Measurements from ENCODE around the gene POLQ.

DNA sequence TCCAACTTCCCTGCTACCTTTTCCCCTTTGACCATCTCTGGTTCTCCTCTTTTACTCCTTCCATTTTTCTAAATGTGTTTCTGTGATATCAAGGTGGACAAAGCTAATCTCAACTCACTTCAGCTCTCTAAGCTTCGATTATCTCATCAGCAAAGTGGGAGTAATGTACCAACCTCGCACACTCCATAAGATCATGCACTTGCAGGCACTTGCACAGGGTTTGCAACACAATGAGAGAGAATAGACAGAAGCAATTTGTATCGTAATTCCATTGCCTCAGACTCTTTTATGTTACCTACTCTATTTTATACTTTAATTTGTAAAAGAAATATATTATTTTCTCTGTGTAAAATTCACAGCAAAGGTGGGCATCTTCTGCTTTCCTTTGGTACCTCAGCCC lies 7.0 kb upstream of the POLQ start:
- TF ChIP-seq, protein P1, sequence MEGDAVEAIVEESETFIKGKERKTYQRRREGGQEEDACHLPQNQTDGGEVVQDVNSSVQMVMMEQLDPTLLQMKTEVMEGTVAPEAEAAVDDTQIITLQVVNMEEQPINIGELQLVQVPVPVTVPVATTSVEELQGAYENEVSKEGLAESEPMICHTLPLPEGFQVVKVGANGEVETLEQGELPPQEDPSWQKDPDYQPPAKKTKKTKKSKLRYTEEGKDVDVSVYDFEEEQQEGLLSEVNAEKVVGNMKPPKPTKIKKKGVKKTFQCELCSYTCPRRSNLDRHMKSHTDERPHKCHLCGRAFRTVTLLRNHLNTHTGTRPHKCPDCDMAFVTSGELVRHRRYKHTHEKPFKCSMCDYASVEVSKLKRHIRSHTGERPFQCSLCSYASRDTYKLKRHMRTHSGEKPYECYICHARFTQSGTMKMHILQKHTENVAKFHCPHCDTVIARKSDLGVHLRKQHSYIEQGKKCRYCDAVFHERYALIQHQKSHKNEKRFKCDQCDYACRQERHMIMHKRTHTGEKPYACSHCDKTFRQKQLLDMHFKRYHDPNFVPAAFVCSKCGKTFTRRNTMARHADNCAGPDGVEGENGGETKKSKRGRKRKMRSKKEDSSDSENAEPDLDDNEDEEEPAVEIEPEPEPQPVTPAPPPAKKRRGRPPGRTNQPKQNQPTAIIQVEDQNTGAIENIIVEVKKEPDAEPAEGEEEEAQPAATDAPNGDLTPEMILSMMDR (optimal IDR thresholded peaks at IDR 0.05 in 1 of 3, IDR thresholded peaks at IDR 0.05 in 1 of 3, conservative IDR thresholded peaks at IDR 0.05 in 1 of 3; ENCODE audit: extremely low read depth in 1 of 3, insufficient read depth in 2 of 3, low read length in 3 of 3), result no peak
- TF ChIP-seq EZH2 (IDR thresholded peaks at IDR 0.05; ENCODE audit: low read length), result no peak

Data from keratinocyte (primary cell).